B cell (primary cell): Measurements from ENCODE around the gene GIGYF2. TPM values are rescaled to one million over a fixed set of nuclear protein-coding genes. Genes with fewer than 3 reads are reported as not detected.

Experiments used
- ATAC-seq: fragments of 200-7000 bp; cut with Tn5 transposase; one replicate; pipeline ENCODE4 v1.10.0; 2021; ENCODE audit warnings: low read depth, mild to moderate bottlenecking, moderate number of reproducible peaks, moderate library complexity
- CTCF ChIA-PET: fragments of 350-600 bp; sonication (Branson Sonifier 250); formaldehyde crosslinking; loops from one replicate; lab custom pipeline; 2021; ENCODE audit warnings: antibody characterized with exemption, inconsistent platforms; lab: Charles Lee
- POLR2A ChIA-PET: fragments of 350-600 bp; sonication (Branson Sonifier 250); formaldehyde crosslinking; loops from one replicate; lab custom pipeline; 2021; ENCODE audit warnings: antibody characterized with exemption; lab: Charles Lee
- DNase-seq: peaks from one replicate; pipeline ENCODE4 v3.0.0; 2013
- H2AFZ ChIP-seq: 2 replicates; pipeline ENCODE4 v1.6.1; 2012; ENCODE audit warnings: mild to moderate bottlenecking, low read depth, low read length; ENCODE audit not compliant: insufficient read depth, poor library complexity, severe bottlenecking
- H3K27ac ChIP-seq, 2 donors: 1 replicate in 1 of 2; 2 replicates in 1 of 2; pipeline ENCODE4 v1.5.1; 2012 to 2013; ENCODE audit warnings: low read length in 2 of 2, mild to moderate bottlenecking in 2 of 2, moderate library complexity in 1 of 2
- H3K27me3 ChIP-seq, 4 experiments: fragments of 200-600 bp in 1 of 4; sonication (generic) in 1 of 4; replicated peaks in 1 of 4; 1 replicate in 2 of 4; 2 replicates in 2 of 4; pipeline versions ENCODE4 v1.6.1 to v1.7.0; 2013 to 2016; ENCODE audit warnings: low read length in 3 of 4, mild to moderate bottlenecking in 2 of 4, mixed read lengths in 1 of 4, moderate library complexity in 1 of 4; ENCODE audit not compliant: insufficient read depth in 4 of 4, control insufficient read depth in 3 of 4; ENCODE audit errors: control extremely low read depth in 1 of 4
- H3K36me3 ChIP-seq, 2 experiments: replicated peaks in 1 of 2; 1 replicate in 1 of 2; 2 replicates in 1 of 2; pipeline versions ENCODE4 v1.6.1 to v1.7.1; 2013; ENCODE audit warnings: low read length in 1 of 2; ENCODE audit not compliant: insufficient read depth in 2 of 2, control insufficient read depth in 1 of 2; ENCODE audit errors: control extremely low read depth in 1 of 2, extremely low read depth in 1 of 2
- H3K4me1 ChIP-seq, 2 donors: fragments of 200-600 bp in 1 of 2; sonication (generic) in 1 of 2; 1 replicate in 1 of 2; 2 replicates in 1 of 2; pipeline versions ENCODE4 v1.5.1 to v1.6.1; 2013 to 2017; ENCODE audit warnings: low read length in 2 of 2; ENCODE audit not compliant: control insufficient read depth in 2 of 2, insufficient read depth in 2 of 2
- H3K4me2 ChIP-seq: replicated peaks from 2 replicates; pipeline ENCODE3; 2012; ENCODE audit warnings: mild to moderate bottlenecking, low read depth, low read length; ENCODE audit not compliant: poor library complexity, severe bottlenecking
- H3K4me3 ChIP-seq, 5 experiments: fragments of 200-600 bp in 1 of 5; sonication (generic) in 1 of 5; 1 replicate in 3 of 5; 2 replicates in 2 of 5; pipeline versions ENCODE4 v1.5.1 to v1.7.0; 2011 to 2016; ENCODE audit warnings: low read length in 4 of 5, mild to moderate bottlenecking in 4 of 5, low read depth in 2 of 5, control low read depth in 1 of 5, moderate library complexity in 1 of 5; ENCODE audit not compliant: insufficient read depth in 1 of 5; ENCODE audit errors: control extremely low read depth in 1 of 5, extremely low read depth in 1 of 5
- H3K79me2 ChIP-seq: fragments of 200-600 bp; sonication (generic); one replicate; pipeline ENCODE4 v1.6.0; 2016; ENCODE audit warnings: low read length; ENCODE audit not compliant: control insufficient read depth, insufficient read depth
- H3K9ac ChIP-seq: fragments of 200-600 bp; sonication (generic); 2 replicates; pipeline ENCODE4 v1.6.1; 2017; ENCODE audit warnings: mild to moderate bottlenecking, low read length, moderate library complexity
- H3K9me3 ChIP-seq, 3 donors: one replicate each; pipeline versions ENCODE4 v1.6.1 to v1.7.1; 2013; ENCODE audit warnings: low read length in 2 of 3; ENCODE audit not compliant: control insufficient read depth in 2 of 3, insufficient read depth in 1 of 3; ENCODE audit errors: control extremely low read depth in 1 of 3
- H4K20me1 ChIP-seq: 2 replicates; pipeline ENCODE4 v1.6.0; 2012; ENCODE audit warnings: mild to moderate bottlenecking, low read length; ENCODE audit not compliant: insufficient read depth, control insufficient read depth, poor library complexity, severe bottlenecking
- H3K27ac Mint-ChIP-seq: one replicate; pipeline ENCODE4 v1.8.0; 2021; ENCODE audit warnings: mixed read lengths
- H3K27me3 Mint-ChIP-seq: one replicate; pipeline ENCODE4 v1.8.0; 2021; ENCODE audit warnings: mixed read lengths
- H3K4me1 Mint-ChIP-seq: one replicate; pipeline ENCODE4 v1.8.0; 2021; ENCODE audit warnings: mixed read lengths
- H3K4me3 Mint-ChIP-seq: one replicate; pipeline ENCODE4 v1.8.0; 2021; ENCODE audit warnings: mixed read lengths
- H3K9me3 Mint-ChIP-seq: one replicate; pipeline ENCODE4 v1.8.0; 2022; ENCODE audit warnings: mixed read lengths; ENCODE audit not compliant: insufficient read depth
- EZH2 ChIP-seq: IDR thresholded peaks from 2 replicates; pipeline ENCODE4 v1.6.1; 2012; ENCODE audit warnings: borderline replicate concordance, low read depth, mild to moderate bottlenecking, moderate library complexity, low read length; ENCODE audit not compliant: insufficient read depth, poor library complexity, severe bottlenecking
- WGBS: methylation state at CpG from one replicate; pipeline ENCODE4 v1.1.5; 2013; ENCODE audit warnings: missing lambda C conversion rate; ENCODE audit not compliant: insufficient coverage; 5-methylcytosine and 5-hydroxymethylcytosine counted together
- intact Hi-C: fragments of 100-400 bp; cut with micrococcal nuclease; formaldehyde crosslinking; loops from one replicate; pipeline ENCODE4 v1.10.0; 2022
- polyA plus RNA-seq: library from polyadenylated mRNA; depleted of rRNA; stranded (reverse); fragments of >200 nt; gene quantifications from 2 replicates; pipeline ENCODE4 v1.2.3, GENCODE V29; 2012
- total RNA-seq, 2 donors: library from RNA; stranded (reverse); fragments of 120-200 nt in 1 of 2; gene quantifications; 1 replicate in 1 of 2; 2 replicates in 1 of 2; pipeline versions ENCODE4 v1.2.3 to v1.2.4, GENCODE V29; 2013 to 2022
- TF ChIP-seq, protein P1 (sequence below): fragments of 200-600 bp; IDR thresholded peaks from one replicate; pipeline ENCODE4 v1.8.0; 2022; ENCODE audit warnings: antibody characterized with exemption, mild to moderate bottlenecking

The GIGYF2 gene
- total and polyA plus RNA-seq, 2 donors (not counting 1 experiment from before 2014, with no cell fraction given), result 7.2 to 108 TPM

- 95% methylated on average over 29 of the region's 29 CpGs for WGBS
- Histone ChIP-seq H3K4me3 (no peak overlapping the region), H3K9me3 (no peaks in the 10 kb centered on the region), H2AFZ (no peak overlapping the region), H3K4me2 (no peak overlapping the region), H3K27ac (no peak overlapping the region), H4K20me1 (no peaks in the 10 kb centered on the region), H3K27me3 (no peaks in the 10 kb centered on the region), H3K36me3 (no peaks in the 10 kb centered on the region), H3K4me1 (no peaks in the 10 kb centered on the region), H3K9ac (no peak overlapping the region), H3K79me2 (no peaks in the 10 kb centered on the region)
- no peaks in the 10 kb centered on the region for H3K4me1 Mint-ChIP-seq
- H3K27ac Mint-ChIP-seq, result no peak overlapping the region
- no peak overlapping the region for H3K4me3 Mint-ChIP-seq
- intact Hi-C loops, result no loop called here
- TF ChIP-seq, protein P1, sequence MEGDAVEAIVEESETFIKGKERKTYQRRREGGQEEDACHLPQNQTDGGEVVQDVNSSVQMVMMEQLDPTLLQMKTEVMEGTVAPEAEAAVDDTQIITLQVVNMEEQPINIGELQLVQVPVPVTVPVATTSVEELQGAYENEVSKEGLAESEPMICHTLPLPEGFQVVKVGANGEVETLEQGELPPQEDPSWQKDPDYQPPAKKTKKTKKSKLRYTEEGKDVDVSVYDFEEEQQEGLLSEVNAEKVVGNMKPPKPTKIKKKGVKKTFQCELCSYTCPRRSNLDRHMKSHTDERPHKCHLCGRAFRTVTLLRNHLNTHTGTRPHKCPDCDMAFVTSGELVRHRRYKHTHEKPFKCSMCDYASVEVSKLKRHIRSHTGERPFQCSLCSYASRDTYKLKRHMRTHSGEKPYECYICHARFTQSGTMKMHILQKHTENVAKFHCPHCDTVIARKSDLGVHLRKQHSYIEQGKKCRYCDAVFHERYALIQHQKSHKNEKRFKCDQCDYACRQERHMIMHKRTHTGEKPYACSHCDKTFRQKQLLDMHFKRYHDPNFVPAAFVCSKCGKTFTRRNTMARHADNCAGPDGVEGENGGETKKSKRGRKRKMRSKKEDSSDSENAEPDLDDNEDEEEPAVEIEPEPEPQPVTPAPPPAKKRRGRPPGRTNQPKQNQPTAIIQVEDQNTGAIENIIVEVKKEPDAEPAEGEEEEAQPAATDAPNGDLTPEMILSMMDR, result no peak
- ChIA-PET POLR2A (no interaction called here), CTCF (no interaction called here)
- H3K27me3 Mint-ChIP-seq, result peaks cover 5% of the 10 kb centered on the region
- DNase-seq, result no peak
- no peak for ATAC-seq
- H3K9me3 Mint-ChIP-seq, result no peaks in the 10 kb centered on the region
These were observed 186.1 kb downstream of the GIGYF2 start for GRCh38 chr2:232883116-232883721.

DNA sequence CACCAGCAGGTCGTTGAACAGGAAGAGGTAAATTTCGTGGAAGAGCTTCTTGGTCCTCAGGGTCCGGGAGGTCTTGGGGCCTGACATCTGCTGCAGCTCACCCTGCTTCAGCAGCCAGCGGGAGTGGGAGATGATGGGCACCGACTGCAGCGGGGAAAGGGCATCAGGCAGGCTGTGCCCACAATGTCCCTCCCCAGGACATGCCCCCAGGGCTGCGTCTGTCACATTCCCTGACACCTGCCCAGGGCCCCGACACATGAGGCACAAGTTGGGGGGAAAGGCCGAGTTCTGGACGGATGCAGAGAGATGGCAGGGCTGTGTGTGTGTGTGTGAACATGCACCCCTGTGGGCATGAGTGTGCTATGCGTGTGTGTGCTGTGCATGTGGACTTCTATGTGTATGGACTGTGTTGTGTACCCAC lies 186.9 kb downstream of the GIGYF2 start:
- ChIA-PET POLR2A (no interaction called here), CTCF (interaction anchor here (0.7 to 1.1 kb wide), 2 partner anchors 145 to 958 kb away, joined by 3 read pairs; no protein-coding TSS in a partner anchor)
- WGBS, result 85% methylated on average over 11 of the region's 11 CpGs
- Histone ChIP-seq H3K4me3 (no peak overlapping the region), H3K9me3 (no peaks in the 10 kb centered on the region), H3K27me3 (no peaks in the 10 kb centered on the region), H3K27ac (no peak overlapping the region), H3K4me1 (no peaks in the 10 kb centered on the region), H3K36me3 (no peaks in the 10 kb centered on the region), H3K4me2 (no peak overlapping the region), H4K20me1 (no peaks in the 10 kb centered on the region), H2AFZ (no peak overlapping the region), H3K9ac (no peak overlapping the region), H3K79me2 (no peaks in the 10 kb centered on the region)
- Mint-ChIP-seq H3K4me1 (no peaks in the 10 kb centered on the region), H3K9me3 (no peaks in the 10 kb centered on the region), H3K27ac (no peak overlapping the region), H3K4me3 (no peak overlapping the region), H3K27me3 (peaks cover 5% of the 10 kb centered on the region)
- TF ChIP-seq, protein P1, result no peak
- TF ChIP-seq EZH2, result no peak
- DNase-seq, result no peak
- intact Hi-C loops, result no loop called here
- no peak for ATAC-seq
